Hepatocyte (in vitro differentiated cells): ENCODE results near the gene SLC28A3. TPM values are rescaled to one million over a fixed set of nuclear protein-coding genes. Genes with fewer than 3 reads are reported as not detected.

Experiments used
- DNase-seq: peaks from one replicate; pipeline ENCODE4 v3.0.0-alpha.2; 2016; ENCODE audit warnings: low spot score
- H2AFZ ChIP-seq: fragments of 200-600 bp; sonication (generic); 2 replicates; pipeline ENCODE4 v1.6.0; 2016; ENCODE audit warnings: antibody characterized with exemption, mild to moderate bottlenecking
- H3K27ac ChIP-seq: fragments of 200-600 bp; sonication (generic); 2 replicates; pipeline ENCODE4 v1.5.1; 2016; ENCODE audit warnings: mild to moderate bottlenecking
- H3K27me3 ChIP-seq: fragments of 200-600 bp; sonication (generic); 2 replicates; pipeline ENCODE4 v1.6.1; 2016
- H3K36me3 ChIP-seq: fragments of 200-600 bp; sonication (generic); replicated peaks from 2 replicates; pipeline ENCODE4 v1.5.1; 2016; ENCODE audit warnings: low read depth; ENCODE audit not compliant: insufficient read depth
- H3K4me1 ChIP-seq: fragments of 200-600 bp; sonication (generic); 2 replicates; pipeline ENCODE4 v1.5.1; 2016; ENCODE audit warnings: mild to moderate bottlenecking, moderate library complexity; ENCODE audit not compliant: insufficient read depth
- H3K4me2 ChIP-seq: fragments of 200-600 bp; sonication (generic); 2 replicates; pipeline ENCODE4 v1.6.0; 2016
- H3K4me3 ChIP-seq: fragments of 200-600 bp; sonication (generic); 2 replicates; pipeline ENCODE4 v1.5.1; 2016; ENCODE audit warnings: mild to moderate bottlenecking
- H3K79me2 ChIP-seq: fragments of 200-600 bp; sonication (generic); 2 replicates; pipeline ENCODE4 v1.6.0; 2017; ENCODE audit warnings: mild to moderate bottlenecking
- H3K9me2 ChIP-seq: fragments of 200-600 bp; sonication (generic); replicated peaks from 2 replicates; pipeline ENCODE4 v1.6.0; 2017; ENCODE audit warnings: mild to moderate bottlenecking; ENCODE audit not compliant: insufficient read depth
- H3K9me3 ChIP-seq: fragments of 200-600 bp; sonication (generic); 2 replicates; pipeline ENCODE4 v1.5.1; 2016; ENCODE audit warnings: low read depth, mild to moderate bottlenecking
- H4K20me1 ChIP-seq: fragments of 200-600 bp; sonication (generic); 2 replicates; pipeline ENCODE4 v1.6.0; 2016; ENCODE audit warnings: mild to moderate bottlenecking; ENCODE audit not compliant: insufficient read depth, poor library complexity, severe bottlenecking
- EZH2 ChIP-seq: fragments of 200-600 bp; sonication (generic); IDR thresholded peaks from 2 replicates; pipeline ENCODE4 v1.6.1; 2016; ENCODE audit warnings: antibody characterized with exemption, mild to moderate bottlenecking, borderline replicate concordance
- EZH2phosphoT487 ChIP-seq: fragments of 200-600 bp; sonication (generic); IDR thresholded peaks from one replicate; pipeline ENCODE4 v1.6.1; 2018; ENCODE audit warnings: antibody characterized with exemption, mild to moderate bottlenecking, low read depth, moderate library complexity; ENCODE audit not compliant: unreplicated experiment, severe bottlenecking
- WGBS: methylation state at CpG from one replicate; pipeline ENCODE4 v1.1.6; 2016; ENCODE audit warnings: low lambda C conversion rate; ENCODE audit errors: missing lambda C conversion rate; 5-methylcytosine and 5-hydroxymethylcytosine counted together
- polyA plus RNA-seq: library from polyadenylated mRNA; unstranded; fragments of >200 nt; fragmentation: Nextera tagmentation; extraction: Ambion mirVana; gene quantifications from 2 replicates; pipeline ENCODE4 v1.2.1, GENCODE V29; 2016
- total RNA-seq: library from RNA; depleted of rRNA; stranded (reverse); fragments of >200 nt; gene quantifications from 2 replicates; pipeline ENCODE4 v1.2.3, GENCODE V29; 2014
- TF ChIP-seq, protein P1 (sequence below): fragments of 200-600 bp; sonication (generic); IDR thresholded peaks from 2 replicates; pipeline ENCODE4 v1.5.1; 2016; ENCODE audit warnings: antibody characterized with exemption, mild to moderate bottlenecking; ENCODE audit not compliant: poor library complexity

The SLC28A3 gene
- total and polyA plus RNA-seq, 2 experiments from 2014 or later: 0.98 to 1.7 TPM

DNA sequence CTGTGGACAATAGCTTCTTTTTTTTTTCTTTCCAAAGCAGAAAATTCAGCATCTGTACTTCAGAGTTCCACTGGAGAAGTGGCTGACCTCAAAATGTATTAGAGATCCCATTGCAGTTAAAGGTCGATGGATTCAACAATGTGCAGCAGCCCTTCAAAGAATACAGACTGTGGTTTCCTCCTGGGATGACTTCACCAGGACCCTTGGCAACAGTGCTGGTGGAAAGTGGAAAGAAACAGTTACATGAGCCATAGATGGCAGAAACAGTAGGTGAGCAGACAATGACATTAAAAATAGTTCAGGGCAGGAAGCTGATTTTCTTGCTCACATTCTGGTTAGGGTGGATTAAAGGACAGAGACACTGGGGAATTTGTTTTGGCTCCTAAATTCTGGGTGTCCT lies 62.4 kb downstream of the SLC28A3 start:
- no peak overlapping the region for H3K4me3 ChIP-seq
- no peaks in the 10 kb centered on the region for H3K36me3 ChIP-seq
- no peak for DNase-seq
- H3K4me2 ChIP-seq: no peak overlapping the region
- H2AFZ ChIP-seq: no peak overlapping the region
- no peak overlapping the region for H3K27ac ChIP-seq
- no peaks in the 10 kb centered on the region for H3K4me1 ChIP-seq
- TF ChIP-seq EZH2 (no peak), EZH2phosphoT487 (no peak)
- TF ChIP-seq, protein P1, sequence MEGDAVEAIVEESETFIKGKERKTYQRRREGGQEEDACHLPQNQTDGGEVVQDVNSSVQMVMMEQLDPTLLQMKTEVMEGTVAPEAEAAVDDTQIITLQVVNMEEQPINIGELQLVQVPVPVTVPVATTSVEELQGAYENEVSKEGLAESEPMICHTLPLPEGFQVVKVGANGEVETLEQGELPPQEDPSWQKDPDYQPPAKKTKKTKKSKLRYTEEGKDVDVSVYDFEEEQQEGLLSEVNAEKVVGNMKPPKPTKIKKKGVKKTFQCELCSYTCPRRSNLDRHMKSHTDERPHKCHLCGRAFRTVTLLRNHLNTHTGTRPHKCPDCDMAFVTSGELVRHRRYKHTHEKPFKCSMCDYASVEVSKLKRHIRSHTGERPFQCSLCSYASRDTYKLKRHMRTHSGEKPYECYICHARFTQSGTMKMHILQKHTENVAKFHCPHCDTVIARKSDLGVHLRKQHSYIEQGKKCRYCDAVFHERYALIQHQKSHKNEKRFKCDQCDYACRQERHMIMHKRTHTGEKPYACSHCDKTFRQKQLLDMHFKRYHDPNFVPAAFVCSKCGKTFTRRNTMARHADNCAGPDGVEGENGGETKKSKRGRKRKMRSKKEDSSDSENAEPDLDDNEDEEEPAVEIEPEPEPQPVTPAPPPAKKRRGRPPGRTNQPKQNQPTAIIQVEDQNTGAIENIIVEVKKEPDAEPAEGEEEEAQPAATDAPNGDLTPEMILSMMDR: no peak
- H3K9me3 ChIP-seq: no peaks in the 10 kb centered on the region
- H4K20me1 ChIP-seq: no peaks in the 10 kb centered on the region
- no peaks in the 10 kb centered on the region for H3K9me2 ChIP-seq
- 88% methylated on average over 1 of the region's 1 CpG for whole genome bisulfite sequencing
- no peaks in the 10 kb centered on the region for H3K27me3 ChIP-seq
- H3K79me2 ChIP-seq: no peaks in the 10 kb centered on the region

DNA sequence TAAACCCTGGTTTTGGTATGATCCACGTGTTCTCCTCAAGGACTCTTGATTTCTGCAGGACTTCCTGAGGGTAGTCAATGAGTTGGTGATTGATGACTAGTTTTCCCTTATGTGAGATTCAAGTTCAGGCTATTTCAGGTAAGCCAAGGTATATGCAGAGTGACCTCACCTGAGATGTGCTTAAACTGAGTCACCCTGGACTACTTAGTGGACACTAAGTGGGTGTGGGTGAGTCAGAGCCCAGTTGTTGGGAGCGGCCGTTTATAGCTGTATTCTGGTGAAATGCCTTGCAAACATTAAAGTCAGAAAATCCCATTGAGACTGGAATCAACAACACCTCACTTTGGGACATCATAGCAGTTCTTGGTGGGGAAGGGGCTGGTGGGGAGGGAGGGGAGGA lies 62.9 kb downstream of the SLC28A3 start:
- Histone ChIP-seq H2AFZ (no peak overlapping the region), H3K27me3 (peaks cover 1% of the 10 kb centered on the region), H3K9me2 (no peaks in the 10 kb centered on the region), H3K4me3 (no peak overlapping the region), H3K4me2 (no peak overlapping the region), H3K9me3 (no peaks in the 10 kb centered on the region), H3K4me1 (no peaks in the 10 kb centered on the region), H3K27ac (no peak overlapping the region), H3K79me2 (no peaks in the 10 kb centered on the region), H3K36me3 (no peaks in the 10 kb centered on the region), H4K20me1 (no peaks in the 10 kb centered on the region)
- WGBS: 68% methylated on average over 3 of the region's 3 CpGs
- peak; percentile 44 for DNase-seq
- no peak for TF ChIP-seq EZH2
- TF ChIP-seq EZH2phosphoT487: no peak
- TF ChIP-seq, protein P1: no peak

DNA sequence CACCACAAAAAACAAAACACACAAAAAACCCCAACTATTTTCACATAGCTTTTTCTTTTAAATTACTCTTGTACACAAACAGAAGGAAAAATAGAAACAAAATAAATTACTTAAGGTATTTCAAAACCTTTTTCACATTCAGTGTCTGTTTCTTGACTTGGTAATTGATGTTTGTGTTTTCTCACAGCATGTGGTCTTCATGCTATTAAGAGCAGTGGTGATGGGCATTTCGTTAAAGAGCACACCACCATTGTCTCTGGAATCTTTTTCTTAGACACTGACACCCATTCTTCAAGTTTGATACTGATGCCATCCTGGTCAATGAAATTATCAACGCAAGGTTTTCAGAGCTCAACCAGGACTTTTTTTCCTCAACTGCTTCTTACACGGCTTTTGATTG lies 63.8 kb downstream of the SLC28A3 start:
- Histone ChIP-seq H3K4me3 (no peak overlapping the region), H3K4me2 (no peak overlapping the region), H2AFZ (no peak overlapping the region), H4K20me1 (no peaks in the 10 kb centered on the region), H3K79me2 (no peaks in the 10 kb centered on the region), H3K27ac (no peak overlapping the region), H3K9me2 (no peaks in the 10 kb centered on the region), H3K4me1 (no peaks in the 10 kb centered on the region), H3K27me3 (peaks cover 3% of the 10 kb centered on the region), H3K36me3 (no peaks in the 10 kb centered on the region), H3K9me3 (no peaks in the 10 kb centered on the region)
- DNase-seq: no peak
- WGBS: 80% methylated on average over 3 of the region's 3 CpGs
- TF ChIP-seq EZH2: no peak
- TF ChIP-seq EZH2phosphoT487: no peak
- TF ChIP-seq, protein P1: no peak
